DND-41 (cell line): ENCODE results near the gene HTR2A.

Experiments
- ATAC-seq: fragments of 200-7000 bp; cut with Tn5 transposase; 3 replicates; pipeline ENCODE4 v1.9.1; 2021; ENCODE audit warnings: low read depth; ENCODE audit not compliant: insufficient read depth
- DNase-seq: peaks from one replicate; pipeline ENCODE4 v3.0.0-alpha.2; 2020
- H2AFZ ChIP-seq: 2 replicates; pipeline ENCODE4 v1.6.0; 2012; ENCODE audit warnings: low read depth, low read length
- H3K27ac ChIP-seq: 2 replicates; pipeline ENCODE4 v1.5.1; 2012; ENCODE audit warnings: low read length, inconsistent platforms
- H3K27me3 ChIP-seq: fragments of 200-600 bp; sonication (generic); 2 replicates; pipeline ENCODE4 v1.6.0; 2012; ENCODE audit warnings: low read length, mild to moderate bottlenecking, inconsistent platforms; ENCODE audit not compliant: insufficient read depth, poor library complexity
- H3K36me3 ChIP-seq: 2 replicates; pipeline ENCODE4 v1.5.1; 2012; ENCODE audit warnings: low read length, inconsistent platforms; ENCODE audit not compliant: insufficient read depth
- H3K4me1 ChIP-seq: 2 replicates; pipeline ENCODE4 v1.5.1; 2012; ENCODE audit warnings: mild to moderate bottlenecking, low read length; ENCODE audit not compliant: insufficient read depth
- H3K4me2 ChIP-seq: 2 replicates; pipeline ENCODE4 v1.6.0; 2012; ENCODE audit warnings: mild to moderate bottlenecking, moderate library complexity, low read length, inconsistent platforms; ENCODE audit not compliant: insufficient read depth
- H3K4me3 ChIP-seq, 2 experiments: fragments of 200-600 bp in 1 of 2; shearing (Covaris generic) in 1 of 2; 2 replicates each; pipeline ENCODE4 v1.5.1; 2012 to 2016; ENCODE audit warnings: inconsistent platforms in 2 of 2, low read length in 2 of 2, mild to moderate bottlenecking in 2 of 2, low read depth in 1 of 2, moderate library complexity in 1 of 2
- H3K79me2 ChIP-seq: 2 replicates; pipeline ENCODE4 v1.6.0; 2012; ENCODE audit warnings: low read length, inconsistent platforms; ENCODE audit not compliant: insufficient read depth
- H3K9ac ChIP-seq: 2 replicates; pipeline ENCODE4 v1.6.0; 2012; ENCODE audit warnings: low read depth, mild to moderate bottlenecking, inconsistent platforms, low read length, moderate library complexity
- H3K9me3 ChIP-seq: 2 replicates; pipeline ENCODE4 v1.5.1; 2012; ENCODE audit warnings: low read length, moderate library complexity, mild to moderate bottlenecking, inconsistent platforms; ENCODE audit not compliant: insufficient read depth, severe bottlenecking
- H4K20me1 ChIP-seq: 2 replicates; pipeline ENCODE4 v1.6.0; 2012; ENCODE audit warnings: low read length; ENCODE audit not compliant: insufficient read depth
- CTCF ChIP-seq: IDR thresholded peaks from 2 replicates; pipeline ENCODE4 v1.5.1; 2012; ENCODE audit warnings: borderline replicate concordance, low read length, moderate library complexity, mild to moderate bottlenecking; ENCODE audit not compliant: poor library complexity, severe bottlenecking; ENCODE audit errors: extremely low read depth
- EZH2 ChIP-seq: IDR thresholded peaks from 3 replicates; pipeline ENCODE4 v1.6.1; 2012; ENCODE audit warnings: borderline replicate concordance, low read depth, mild to moderate bottlenecking, moderate library complexity, low read length, inconsistent platforms; ENCODE audit not compliant: severe bottlenecking

The HTR2A gene

GRCh38 chr13:46899801-46900200 is 2.9 kb upstream of the HTR2A start:
- H3K4me1 ChIP-seq, result no peaks in the 10 kb centered on the region
- H3K9me3 ChIP-seq, result no peaks in the 10 kb centered on the region
- ATAC-seq (no peak), DNase-seq (no peak)
- H3K27me3 ChIP-seq, result peaks cover 37% of the 10 kb centered on the region
- no peaks in the 10 kb centered on the region for H3K36me3 ChIP-seq
- no peak overlapping the region for H3K4me2 ChIP-seq
- H3K27ac ChIP-seq, result no peak overlapping the region
- no peaks in the 10 kb centered on the region for H3K79me2 ChIP-seq
- H4K20me1 ChIP-seq, result no peaks in the 10 kb centered on the region
- no peak overlapping the region for H2AFZ ChIP-seq
- no peak for TF ChIP-seq EZH2
- no peak for TF ChIP-seq CTCF
- no peak overlapping the region for H3K4me3 ChIP-seq
- no peak overlapping the region for H3K9ac ChIP-seq

GRCh38 chr13:46895381-46895780 is 1.5 kb downstream of the HTR2A start:
- no peak overlapping the region for H3K4me3 ChIP-seq
- no peaks in the 10 kb centered on the region for H4K20me1 ChIP-seq
- H3K27ac ChIP-seq, result no peak overlapping the region
- peaks cover 33% of the 10 kb centered on the region for H3K27me3 ChIP-seq
- no peaks in the 10 kb centered on the region for H3K4me1 ChIP-seq
- no peak overlapping the region for H3K9ac ChIP-seq
- TF ChIP-seq EZH2 (no peak), CTCF (no peak)
- no peak overlapping the region for H2AFZ ChIP-seq
- no peaks in the 10 kb centered on the region for H3K9me3 ChIP-seq
- ATAC-seq (no peak), DNase-seq (no peak)
- no peak overlapping the region for H3K4me2 ChIP-seq
- no peaks in the 10 kb centered on the region for H3K36me3 ChIP-seq
- H3K79me2 ChIP-seq, result no peaks in the 10 kb centered on the region

GRCh38 chr13:46894568-46894967 is 2.3 kb downstream of the HTR2A start:
- DNase-seq (no peak), ATAC-seq (no peak)
- Histone ChIP-seq H3K27ac (no peak overlapping the region), H3K27me3 (peaks cover 33% of the 10 kb centered on the region), H3K79me2 (no peaks in the 10 kb centered on the region), H3K4me3 (no peak overlapping the region), H4K20me1 (no peaks in the 10 kb centered on the region), H3K9ac (no peak overlapping the region), H3K4me2 (no peak overlapping the region), H2AFZ (no peak overlapping the region), H3K4me1 (no peaks in the 10 kb centered on the region), H3K36me3 (no peaks in the 10 kb centered on the region), H3K9me3 (no peaks in the 10 kb centered on the region)
- no peak for TF ChIP-seq CTCF
- TF ChIP-seq EZH2, result no peak
